ENCODE data around the gene HADHB. TPM values are rescaled to one million over a fixed set of nuclear protein-coding genes. Genes with fewer than 3 reads are reported as not detected.
"Not testable (repeated sequence)": the region's sequence is repeated elsewhere in the genome, so short reads cannot be mapped to it uniquely, and the experiment has no call there.

The HADHB gene
- total and polyA plus RNA-seq, 2 donors (not counting 1 experiment from before 2014, with no cell fraction given), result 130 to 151 TPM

DNA sequence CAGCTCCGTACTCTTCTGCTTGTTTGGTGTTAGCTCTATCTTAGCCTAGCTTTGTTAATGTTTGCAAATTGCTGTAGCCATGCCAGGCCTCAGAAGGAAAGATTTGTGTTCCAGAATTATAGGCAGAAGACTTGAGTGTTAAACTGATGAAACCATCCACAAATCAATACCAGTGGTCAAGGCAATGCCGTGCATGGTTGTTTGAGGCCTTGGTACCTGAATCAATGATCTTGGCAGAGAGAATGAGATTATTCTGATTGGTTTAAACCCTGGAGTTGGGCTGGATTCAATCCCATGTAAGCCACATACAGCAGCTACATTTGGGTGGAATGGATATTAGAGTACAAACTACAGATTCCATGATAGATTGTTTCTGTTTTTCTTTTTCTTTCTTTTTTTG lies 4.9 kb downstream of the HADHB start:
- no peak overlapping the region for H2AFZ ChIP-seq (ENCODE audit: low read length)
- no peak for DNase-seq (ENCODE audit: low read depth in 2 of 2)
- TF ChIP-seq EZH2 (IDR thresholded peaks at IDR 0.05; ENCODE audit: low read length, missing control alignments), result no peak
- TF ChIP-seq, protein P1, sequence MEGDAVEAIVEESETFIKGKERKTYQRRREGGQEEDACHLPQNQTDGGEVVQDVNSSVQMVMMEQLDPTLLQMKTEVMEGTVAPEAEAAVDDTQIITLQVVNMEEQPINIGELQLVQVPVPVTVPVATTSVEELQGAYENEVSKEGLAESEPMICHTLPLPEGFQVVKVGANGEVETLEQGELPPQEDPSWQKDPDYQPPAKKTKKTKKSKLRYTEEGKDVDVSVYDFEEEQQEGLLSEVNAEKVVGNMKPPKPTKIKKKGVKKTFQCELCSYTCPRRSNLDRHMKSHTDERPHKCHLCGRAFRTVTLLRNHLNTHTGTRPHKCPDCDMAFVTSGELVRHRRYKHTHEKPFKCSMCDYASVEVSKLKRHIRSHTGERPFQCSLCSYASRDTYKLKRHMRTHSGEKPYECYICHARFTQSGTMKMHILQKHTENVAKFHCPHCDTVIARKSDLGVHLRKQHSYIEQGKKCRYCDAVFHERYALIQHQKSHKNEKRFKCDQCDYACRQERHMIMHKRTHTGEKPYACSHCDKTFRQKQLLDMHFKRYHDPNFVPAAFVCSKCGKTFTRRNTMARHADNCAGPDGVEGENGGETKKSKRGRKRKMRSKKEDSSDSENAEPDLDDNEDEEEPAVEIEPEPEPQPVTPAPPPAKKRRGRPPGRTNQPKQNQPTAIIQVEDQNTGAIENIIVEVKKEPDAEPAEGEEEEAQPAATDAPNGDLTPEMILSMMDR (conservative IDR thresholded peaks at IDR 0.05 in 1 of 2, IDR thresholded peaks at IDR 0.05 in 1 of 2; ENCODE audit: low read depth in 1 of 2, low read length in 2 of 2), result no peak
- no peak overlapping the region for H3K4me2 ChIP-seq (ENCODE audit: extremely low read depth, insufficient read depth, low read length)
- H3K9ac ChIP-seq (ENCODE audit: insufficient read depth, low read length), result no peak overlapping the region
- H4K20me1 ChIP-seq (ENCODE audit: control insufficient read depth, extremely low read depth, insufficient read depth, low read length), result no peaks in the 10 kb centered on the region
- no peak overlapping the region for H3K27ac ChIP-seq (ENCODE audit: insufficient read depth, low read length)
- no peaks in the 10 kb centered on the region for H3K9me3 ChIP-seq (ENCODE audit: control insufficient read depth, insufficient read depth, low read depth, low read length)
- H3K4me3 ChIP-seq (replicated peaks in 1 of 4; ENCODE audit: control extremely low read depth in 1 of 4, insufficient read depth in 1 of 4, low read depth in 3 of 4, low read length in 4 of 4), result no peak overlapping the region
- H3K27me3 ChIP-seq (ENCODE audit: control insufficient read depth, insufficient read depth, low read length), result no peaks in the 10 kb centered on the region
- H3K36me3 ChIP-seq (ENCODE audit: control insufficient read depth, insufficient read depth, low read length), result no peaks in the 10 kb centered on the region
- H3K4me1 ChIP-seq (ENCODE audit: control insufficient read depth, extremely low read depth, insufficient read depth, low read length), result peaks cover 7% of the 10 kb centered on the region
- H3K79me2 ChIP-seq (ENCODE audit: control insufficient read depth, insufficient read depth, low read length), result peaks cover 71% of the 10 kb centered on the region

DNA sequence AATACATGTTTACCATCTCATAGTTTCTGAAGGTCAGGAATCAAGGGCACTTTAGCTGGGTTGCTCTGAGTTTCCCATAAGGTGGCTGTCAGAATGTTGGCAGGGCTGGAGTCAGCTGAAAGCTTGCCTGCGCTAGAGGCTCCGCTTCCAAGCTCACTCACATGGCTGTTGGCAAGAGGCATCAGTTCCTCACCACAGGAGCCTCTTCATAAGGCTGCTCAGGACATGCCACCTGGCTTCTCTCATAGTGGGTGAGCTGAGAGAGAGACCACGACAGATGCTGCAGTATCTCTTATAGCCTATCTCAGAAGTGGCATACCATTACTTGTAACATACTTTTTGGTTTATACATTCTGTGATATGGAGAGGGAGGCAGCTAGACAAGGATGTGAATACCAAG lies 7.2 kb downstream of the HADHB start:
- H3K9me3 ChIP-seq (ENCODE audit: control insufficient read depth, insufficient read depth, low read depth, low read length), result no peaks in the 10 kb centered on the region
- H3K27me3 ChIP-seq (ENCODE audit: control insufficient read depth, insufficient read depth, low read length), result no peaks in the 10 kb centered on the region
- H3K4me2 ChIP-seq (ENCODE audit: extremely low read depth, insufficient read depth, low read length), result no peak overlapping the region
- H3K79me2 ChIP-seq (ENCODE audit: control insufficient read depth, insufficient read depth, low read length), result peaks cover 50% of the 10 kb centered on the region
- TF ChIP-seq, protein P1 (conservative IDR thresholded peaks at IDR 0.05 in 1 of 2, IDR thresholded peaks at IDR 0.05 in 1 of 2; ENCODE audit: low read depth in 1 of 2, low read length in 2 of 2), result no peak
- no peak for TF ChIP-seq EZH2 (IDR thresholded peaks at IDR 0.05; ENCODE audit: low read length, missing control alignments)
- H4K20me1 ChIP-seq (ENCODE audit: control insufficient read depth, extremely low read depth, insufficient read depth, low read length), result no peaks in the 10 kb centered on the region
- no peak overlapping the region for H3K27ac ChIP-seq (ENCODE audit: insufficient read depth, low read length)
- peak; percentile 26 to 36 for DNase-seq (ENCODE audit: low read depth in 2 of 2)
- H3K4me3 ChIP-seq (replicated peaks in 1 of 4; ENCODE audit: control extremely low read depth in 1 of 4, insufficient read depth in 1 of 4, low read depth in 3 of 4, low read length in 4 of 4), result no peak overlapping the region
- H2AFZ ChIP-seq (ENCODE audit: low read length), result no peak overlapping the region
- no peak overlapping the region for H3K9ac ChIP-seq (ENCODE audit: insufficient read depth, low read length)
- H3K36me3 ChIP-seq (ENCODE audit: control insufficient read depth, insufficient read depth, low read length), result no peaks in the 10 kb centered on the region
- peaks cover 3% of the 10 kb centered on the region for H3K4me1 ChIP-seq (ENCODE audit: control insufficient read depth, extremely low read depth, insufficient read depth, low read length)

DNA sequence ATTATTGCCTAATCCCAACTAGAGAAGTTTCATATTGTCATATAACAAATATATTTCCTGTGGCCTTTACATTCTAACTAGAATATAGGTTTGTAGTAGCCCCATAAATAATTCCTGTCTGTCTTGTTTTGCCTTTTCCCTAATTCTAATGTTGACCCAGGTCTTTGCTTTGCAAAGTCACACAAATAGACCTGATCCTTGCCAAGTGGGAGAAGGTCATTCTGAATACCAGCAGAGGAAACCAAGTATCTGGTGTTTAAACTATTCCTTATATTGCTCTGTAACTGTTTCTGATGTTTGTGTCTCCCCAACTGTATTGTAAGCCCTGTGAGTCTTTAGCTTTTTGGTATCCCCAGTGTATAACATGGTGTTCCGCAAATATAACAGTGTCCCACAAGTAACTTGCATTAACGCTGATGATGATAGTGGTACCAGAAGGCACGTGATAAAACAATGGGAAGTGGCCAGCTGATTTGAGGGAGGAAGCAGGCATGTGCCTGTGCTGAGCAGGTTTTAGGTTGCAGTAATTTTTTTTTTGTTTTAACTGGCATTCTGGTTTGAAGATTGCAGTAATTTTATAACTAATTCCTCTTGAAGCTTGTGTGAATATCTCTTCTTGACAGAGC lies 11.1 kb downstream of the HADHB start:
- H3K36me3 ChIP-seq (ENCODE audit: control insufficient read depth, insufficient read depth, low read length), result no peaks in the 10 kb centered on the region
- peaks cover 2% of the 10 kb centered on the region for H3K4me1 ChIP-seq (ENCODE audit: control insufficient read depth, extremely low read depth, insufficient read depth, low read length)
- no peak overlapping the region for H3K27ac ChIP-seq (ENCODE audit: insufficient read depth, low read length)
- H3K4me2 ChIP-seq (ENCODE audit: extremely low read depth, insufficient read depth, low read length), result no peak overlapping the region
- H2AFZ ChIP-seq (ENCODE audit: low read length), result no peak overlapping the region
- H3K4me3 ChIP-seq (replicated peaks in 1 of 4; ENCODE audit: control extremely low read depth in 1 of 4, insufficient read depth in 1 of 4, low read depth in 3 of 4, low read length in 4 of 4), result no peak overlapping the region
- no peaks in the 10 kb centered on the region for H4K20me1 ChIP-seq (ENCODE audit: control insufficient read depth, extremely low read depth, insufficient read depth, low read length)
- peaks cover 19% of the 10 kb centered on the region for H3K79me2 ChIP-seq (ENCODE audit: control insufficient read depth, insufficient read depth, low read length)
- DNase-seq (ENCODE audit: low read depth in 2 of 2), result no peak
- H3K27me3 ChIP-seq (ENCODE audit: control insufficient read depth, insufficient read depth, low read length), result no peaks in the 10 kb centered on the region
- H3K9me3 ChIP-seq (ENCODE audit: control insufficient read depth, insufficient read depth, low read depth, low read length), result no peaks in the 10 kb centered on the region
- TF ChIP-seq EZH2 (IDR thresholded peaks at IDR 0.05; ENCODE audit: low read length, missing control alignments), result no peak
- TF ChIP-seq, protein P1 (conservative IDR thresholded peaks at IDR 0.05 in 1 of 2, IDR thresholded peaks at IDR 0.05 in 1 of 2; ENCODE audit: low read depth in 1 of 2, low read length in 2 of 2), result no peak
- no peak overlapping the region for H3K9ac ChIP-seq (ENCODE audit: insufficient read depth, low read length)

DNA sequence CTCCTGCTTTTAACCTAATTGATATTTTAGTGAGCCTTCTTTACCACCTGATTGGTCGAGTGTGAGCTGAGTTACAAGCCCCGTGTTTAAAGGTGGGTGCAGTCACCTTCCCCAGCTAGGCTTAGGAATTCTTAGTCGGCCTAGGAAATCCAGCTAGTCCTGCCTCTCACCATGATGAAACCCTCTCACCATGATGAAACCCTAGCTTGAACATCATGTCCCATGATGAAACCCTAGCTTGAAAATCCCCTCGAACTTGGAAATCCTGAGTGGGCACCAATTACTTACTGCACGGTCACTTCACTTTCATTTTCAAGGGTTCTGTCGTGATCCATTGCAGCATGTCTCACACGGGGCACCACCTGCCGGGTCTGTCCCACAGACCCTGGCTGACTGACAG lies 14.1 kb downstream of the HADHB start:
- DNase-seq (ENCODE audit: low read depth in 2 of 2); H4K20me1 ChIP-seq (ENCODE audit: control insufficient read depth, extremely low read depth, insufficient read depth, low read length); H3K27me3 ChIP-seq (ENCODE audit: control insufficient read depth, insufficient read depth, low read length); H3K4me1 ChIP-seq (ENCODE audit: control insufficient read depth, extremely low read depth, insufficient read depth, low read length); H3K36me3 ChIP-seq (ENCODE audit: control insufficient read depth, insufficient read depth, low read length); H3K4me2 ChIP-seq (ENCODE audit: extremely low read depth, insufficient read depth, low read length); H3K4me3 ChIP-seq (replicated peaks in 1 of 4; ENCODE audit: control extremely low read depth in 1 of 4, insufficient read depth in 1 of 4, low read depth in 3 of 4, low read length in 4 of 4); H3K9ac ChIP-seq (ENCODE audit: insufficient read depth, low read length); H3K9me3 ChIP-seq (ENCODE audit: control insufficient read depth, insufficient read depth, low read depth, low read length); H3K79me2 ChIP-seq (ENCODE audit: control insufficient read depth, insufficient read depth, low read length); H3K27ac ChIP-seq (ENCODE audit: insufficient read depth, low read length); H2AFZ ChIP-seq (ENCODE audit: low read length): not testable (repeated sequence)

Measured in fibroblast of lung (primary cell).